GM23338 (cell line): ENCODE results near the gene TMEM151B.

ENCODE experiments used
- CREB1 ChIP-seq: fragments of 250-450 bp; sonication (Bioruptor Pico); IDR thresholded peaks from 2 replicates; pipeline ENCODE4 v1.5.0; 2020; ENCODE audit warnings: low read depth, mild to moderate bottlenecking, moderate library complexity
- EZH2 ChIP-seq: fragments of 200-600 bp; sonication (generic); IDR thresholded peaks from one replicate; pipeline ENCODE4 v1.8.0; 2017; ENCODE audit warnings: antibody characterized with exemption, mild to moderate bottlenecking, low read depth; ENCODE audit not compliant: unreplicated experiment
- EZH2phosphoT487 ChIP-seq: fragments of 200-600 bp; sonication (generic); IDR thresholded peaks from one replicate; pipeline ENCODE4 v1.8.1; 2018; ENCODE audit warnings: antibody characterized with exemption; ENCODE audit not compliant: unreplicated experiment
- JUNB ChIP-seq: IDR thresholded peaks from one replicate; pipeline ENCODE4 v1.6.1; 2016; ENCODE audit warnings: antibody characterized with exemption; ENCODE audit not compliant: unreplicated experiment
- NANOG ChIP-seq: IDR thresholded peaks from 2 replicates; pipeline ENCODE4 v1.6.1; 2016; ENCODE audit warnings: antibody characterized with exemption, borderline replicate concordance
- POLR2AphosphoS5 ChIP-seq: IDR thresholded peaks from 2 replicates; pipeline ENCODE4 v1.6.1; 2016; ENCODE audit warnings: antibody characterized with exemption, low read depth
- STAT1 ChIP-seq: IDR thresholded peaks from one replicate; pipeline ENCODE4 v1.6.1; 2016; ENCODE audit warnings: antibody characterized with exemption; ENCODE audit not compliant: unreplicated experiment
- ZNF114 ChIP-seq: fragments of 250-450 bp; sonication (Bioruptor Pico); IDR thresholded peaks from 2 replicates; pipeline ENCODE4 v1.5.0; 2020; ENCODE audit warnings: mild to moderate bottlenecking, moderate library complexity
- ZNF331 ChIP-seq: fragments of 250-450 bp; sonication (Bioruptor Pico); IDR thresholded peaks from 2 replicates; pipeline ENCODE4 v1.5.0; 2020; ENCODE audit warnings: low read depth, mild to moderate bottlenecking, moderate library complexity
- TF ChIP-seq, protein P1 (sequence below): IDR thresholded peaks from one replicate; pipeline ENCODE4 v1.6.1; 2018; ENCODE audit warnings: antibody characterized with exemption; ENCODE audit not compliant: unreplicated experiment
- TF ChIP-seq, protein P2 (sequence below), 2 experiments: fragments of 200-600 bp in 1 of 2; sonication (generic) in 1 of 2; conservative IDR thresholded peaks; 2 replicates each; pipeline versions ENCODE4 v1.5.1 to v1.6.1; 2016 to 2017; ENCODE audit warnings: antibody characterized with exemption in 2 of 2, low read depth in 2 of 2, mild to moderate bottlenecking in 2 of 2, moderate library complexity in 1 of 2
- TF ChIP-seq, protein P3 (sequence below): IDR thresholded peaks from 2 replicates; pipeline ENCODE4 v1.6.1; 2016; ENCODE audit warnings: antibody characterized with exemption
- TF ChIP-seq, protein P4 (sequence below): fragments of 250-450 bp; sonication (Bioruptor Pico); IDR thresholded peaks from 2 replicates; pipeline ENCODE4 v1.5.0; 2020; ENCODE audit warnings: mild to moderate bottlenecking, moderate library complexity

- no peak for TF ChIP-seq EZH2phosphoT487
- TF ChIP-seq, protein P1, sequence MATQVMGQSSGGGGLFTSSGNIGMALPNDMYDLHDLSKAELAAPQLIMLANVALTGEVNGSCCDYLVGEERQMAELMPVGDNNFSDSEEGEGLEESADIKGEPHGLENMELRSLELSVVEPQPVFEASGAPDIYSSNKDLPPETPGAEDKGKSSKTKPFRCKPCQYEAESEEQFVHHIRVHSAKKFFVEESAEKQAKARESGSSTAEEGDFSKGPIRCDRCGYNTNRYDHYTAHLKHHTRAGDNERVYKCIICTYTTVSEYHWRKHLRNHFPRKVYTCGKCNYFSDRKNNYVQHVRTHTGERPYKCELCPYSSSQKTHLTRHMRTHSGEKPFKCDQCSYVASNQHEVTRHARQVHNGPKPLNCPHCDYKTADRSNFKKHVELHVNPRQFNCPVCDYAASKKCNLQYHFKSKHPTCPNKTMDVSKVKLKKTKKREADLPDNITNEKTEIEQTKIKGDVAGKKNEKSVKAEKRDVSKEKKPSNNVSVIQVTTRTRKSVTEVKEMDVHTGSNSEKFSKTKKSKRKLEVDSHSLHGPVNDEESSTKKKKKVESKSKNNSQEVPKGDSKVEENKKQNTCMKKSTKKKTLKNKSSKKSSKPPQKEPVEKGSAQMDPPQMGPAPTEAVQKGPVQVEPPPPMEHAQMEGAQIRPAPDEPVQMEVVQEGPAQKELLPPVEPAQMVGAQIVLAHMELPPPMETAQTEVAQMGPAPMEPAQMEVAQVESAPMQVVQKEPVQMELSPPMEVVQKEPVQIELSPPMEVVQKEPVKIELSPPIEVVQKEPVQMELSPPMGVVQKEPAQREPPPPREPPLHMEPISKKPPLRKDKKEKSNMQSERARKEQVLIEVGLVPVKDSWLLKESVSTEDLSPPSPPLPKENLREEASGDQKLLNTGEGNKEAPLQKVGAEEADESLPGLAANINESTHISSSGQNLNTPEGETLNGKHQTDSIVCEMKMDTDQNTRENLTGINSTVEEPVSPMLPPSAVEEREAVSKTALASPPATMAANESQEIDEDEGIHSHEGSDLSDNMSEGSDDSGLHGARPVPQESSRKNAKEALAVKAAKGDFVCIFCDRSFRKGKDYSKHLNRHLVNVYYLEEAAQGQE = no peak
- TF ChIP-seq, protein P2, sequence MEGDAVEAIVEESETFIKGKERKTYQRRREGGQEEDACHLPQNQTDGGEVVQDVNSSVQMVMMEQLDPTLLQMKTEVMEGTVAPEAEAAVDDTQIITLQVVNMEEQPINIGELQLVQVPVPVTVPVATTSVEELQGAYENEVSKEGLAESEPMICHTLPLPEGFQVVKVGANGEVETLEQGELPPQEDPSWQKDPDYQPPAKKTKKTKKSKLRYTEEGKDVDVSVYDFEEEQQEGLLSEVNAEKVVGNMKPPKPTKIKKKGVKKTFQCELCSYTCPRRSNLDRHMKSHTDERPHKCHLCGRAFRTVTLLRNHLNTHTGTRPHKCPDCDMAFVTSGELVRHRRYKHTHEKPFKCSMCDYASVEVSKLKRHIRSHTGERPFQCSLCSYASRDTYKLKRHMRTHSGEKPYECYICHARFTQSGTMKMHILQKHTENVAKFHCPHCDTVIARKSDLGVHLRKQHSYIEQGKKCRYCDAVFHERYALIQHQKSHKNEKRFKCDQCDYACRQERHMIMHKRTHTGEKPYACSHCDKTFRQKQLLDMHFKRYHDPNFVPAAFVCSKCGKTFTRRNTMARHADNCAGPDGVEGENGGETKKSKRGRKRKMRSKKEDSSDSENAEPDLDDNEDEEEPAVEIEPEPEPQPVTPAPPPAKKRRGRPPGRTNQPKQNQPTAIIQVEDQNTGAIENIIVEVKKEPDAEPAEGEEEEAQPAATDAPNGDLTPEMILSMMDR (conservative IDR thresholded peaks at IDR 0.05; ENCODE audit: low read depth in 2 of 2) = no peak
- TF ChIP-seq POLR2AphosphoS5 = no peak
- TF ChIP-seq ZNF331 (CRISPR knock-in tag) = no peak
- no peak for TF ChIP-seq EZH2
- no peak for TF ChIP-seq CREB1
- TF ChIP-seq JUNB = no peak
- TF ChIP-seq, protein P3, sequence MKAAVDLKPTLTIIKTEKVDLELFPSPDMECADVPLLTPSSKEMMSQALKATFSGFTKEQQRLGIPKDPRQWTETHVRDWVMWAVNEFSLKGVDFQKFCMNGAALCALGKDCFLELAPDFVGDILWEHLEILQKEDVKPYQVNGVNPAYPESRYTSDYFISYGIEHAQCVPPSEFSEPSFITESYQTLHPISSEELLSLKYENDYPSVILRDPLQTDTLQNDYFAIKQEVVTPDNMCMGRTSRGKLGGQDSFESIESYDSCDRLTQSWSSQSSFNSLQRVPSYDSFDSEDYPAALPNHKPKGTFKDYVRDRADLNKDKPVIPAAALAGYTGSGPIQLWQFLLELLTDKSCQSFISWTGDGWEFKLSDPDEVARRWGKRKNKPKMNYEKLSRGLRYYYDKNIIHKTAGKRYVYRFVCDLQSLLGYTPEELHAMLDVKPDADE = no peak
- TF ChIP-seq, protein P4, sequence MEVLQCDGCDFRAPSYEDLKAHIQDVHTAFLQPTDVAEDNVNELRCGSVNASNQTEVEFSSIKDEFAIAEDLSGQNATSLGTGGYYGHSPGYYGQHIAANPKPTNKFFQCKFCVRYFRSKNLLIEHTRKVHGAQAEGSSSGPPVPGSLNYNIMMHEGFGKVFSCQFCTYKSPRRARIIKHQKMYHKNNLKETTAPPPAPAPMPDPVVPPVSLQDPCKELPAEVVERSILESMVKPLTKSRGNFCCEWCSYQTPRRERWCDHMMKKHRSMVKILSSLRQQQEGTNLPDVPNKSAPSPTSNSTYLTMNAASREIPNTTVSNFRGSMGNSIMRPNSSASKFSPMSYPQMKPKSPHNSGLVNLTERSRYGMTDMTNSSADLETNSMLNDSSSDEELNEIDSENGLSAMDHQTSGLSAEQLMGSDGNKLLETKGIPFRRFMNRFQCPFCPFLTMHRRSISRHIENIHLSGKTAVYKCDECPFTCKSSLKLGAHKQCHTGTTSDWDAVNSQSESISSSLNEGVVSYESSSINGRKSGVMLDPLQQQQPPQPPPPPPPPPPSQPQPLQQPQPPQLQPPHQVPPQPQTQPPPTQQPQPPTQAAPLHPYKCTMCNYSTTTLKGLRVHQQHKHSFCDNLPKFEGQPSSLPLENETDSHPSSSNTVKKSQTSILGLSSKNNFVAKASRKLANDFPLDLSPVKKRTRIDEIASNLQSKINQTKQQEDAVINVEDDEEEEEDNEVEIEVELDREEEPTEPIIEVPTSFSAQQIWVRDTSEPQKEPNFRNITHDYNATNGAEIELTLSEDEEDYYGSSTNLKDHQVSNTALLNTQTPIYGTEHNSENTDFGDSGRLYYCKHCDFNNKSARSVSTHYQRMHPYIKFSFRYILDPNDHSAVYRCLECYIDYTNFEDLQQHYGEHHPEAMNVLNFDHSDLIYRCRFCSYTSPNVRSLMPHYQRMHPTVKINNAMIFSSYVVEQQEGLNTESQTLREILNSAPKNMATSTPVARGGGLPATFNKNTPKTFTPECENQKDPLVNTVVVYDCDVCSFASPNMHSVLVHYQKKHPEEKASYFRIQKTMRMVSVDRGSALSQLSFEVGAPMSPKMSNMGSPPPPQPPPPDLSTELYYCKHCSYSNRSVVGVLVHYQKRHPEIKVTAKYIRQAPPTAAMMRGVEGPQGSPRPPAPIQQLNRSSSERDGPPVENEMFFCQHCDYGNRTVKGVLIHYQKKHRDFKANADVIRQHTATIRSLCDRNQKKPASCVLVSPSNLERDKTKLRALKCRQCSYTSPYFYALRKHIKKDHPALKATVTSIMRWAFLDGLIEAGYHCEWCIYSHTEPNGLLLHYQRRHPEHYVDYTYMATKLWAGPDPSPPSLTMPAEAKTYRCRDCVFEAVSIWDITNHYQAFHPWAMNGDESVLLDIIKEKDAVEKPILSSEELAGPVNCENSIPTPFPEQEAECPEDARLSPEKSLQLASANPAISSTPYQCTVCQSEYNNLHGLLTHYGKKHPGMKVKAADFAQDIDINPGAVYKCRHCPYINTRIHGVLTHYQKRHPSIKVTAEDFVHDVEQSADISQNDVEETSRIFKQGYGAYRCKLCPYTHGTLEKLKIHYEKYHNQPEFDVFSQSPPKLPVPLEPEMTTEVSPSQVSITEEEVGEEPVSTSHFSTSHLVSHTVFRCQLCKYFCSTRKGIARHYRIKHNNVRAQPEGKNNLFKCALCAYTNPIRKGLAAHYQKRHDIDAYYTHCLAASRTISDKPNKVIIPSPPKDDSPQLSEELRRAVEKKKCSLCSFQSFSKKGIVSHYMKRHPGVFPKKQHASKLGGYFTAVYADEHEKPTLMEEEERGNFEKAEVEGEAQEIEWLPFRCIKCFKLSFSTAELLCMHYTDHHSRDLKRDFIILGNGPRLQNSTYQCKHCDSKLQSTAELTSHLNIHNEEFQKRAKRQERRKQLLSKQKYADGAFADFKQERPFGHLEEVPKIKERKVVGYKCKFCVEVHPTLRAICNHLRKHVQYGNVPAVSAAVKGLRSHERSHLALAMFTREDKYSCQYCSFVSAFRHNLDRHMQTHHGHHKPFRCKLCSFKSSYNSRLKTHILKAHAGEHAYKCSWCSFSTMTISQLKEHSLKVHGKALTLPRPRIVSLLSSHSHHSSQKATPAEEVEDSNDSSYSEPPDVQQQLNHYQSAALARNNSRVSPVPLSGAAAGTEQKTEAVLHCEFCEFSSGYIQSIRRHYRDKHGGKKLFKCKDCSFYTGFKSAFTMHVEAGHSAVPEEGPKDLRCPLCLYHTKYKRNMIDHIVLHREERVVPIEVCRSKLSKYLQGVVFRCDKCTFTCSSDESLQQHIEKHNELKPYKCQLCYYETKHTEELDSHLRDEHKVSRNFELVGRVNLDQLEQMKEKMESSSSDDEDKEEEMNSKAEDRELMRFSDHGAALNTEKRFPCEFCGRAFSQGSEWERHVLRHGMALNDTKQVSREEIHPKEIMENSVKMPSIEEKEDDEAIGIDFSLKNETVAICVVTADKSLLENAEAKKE (CRISPR knock-in tag) = no peak
- no peak for TF ChIP-seq NANOG
- TF ChIP-seq ZNF114 (CRISPR knock-in tag) = no peak
- no peak for TF ChIP-seq STAT1
These were observed 21.0 kb upstream of the TMEM151B start for GRCh38 chr6:44249082-44249748.
